Activated CD8-positive, alpha-beta T cell treated with anti-CD3 and anti-CD28 coated beads, Interleukin-2, amount 10 ng/mL, durations not matched to agents 7 days and 5 days (primary cell): Measurements from ENCODE around the gene TSHR. TPM values are rescaled to one million over a fixed set of nuclear protein-coding genes. Genes with fewer than 3 reads are reported as not detected.
"Not testable (repeated sequence)": the region's sequence is repeated elsewhere in the genome, so short reads cannot be mapped to it uniquely, and the experiment has no call there.

ENCODE experiments used
- ATAC-seq: fragments of 150-1000 bp; cut with Tn5 transposase; one replicate; pipeline ENCODE4 v1.10.0; 2021; ENCODE audit warnings: moderate library complexity
- CTCF ChIA-PET: fragments of 350-600 bp; sonication (Branson Sonifier 250); formaldehyde crosslinking; loops from one replicate; lab custom pipeline; 2021; ENCODE audit warnings: antibody characterized with exemption; lab: Charles Lee
- POLR2A ChIA-PET: fragments of 350-600 bp; sonication (Branson Sonifier 250); formaldehyde crosslinking; loops from one replicate; lab custom pipeline; 2021; ENCODE audit warnings: antibody characterized with exemption; lab: Charles Lee
- DNase-seq: peaks from one replicate; pipeline ENCODE4 v3.0.0-alpha.2; 2020
- H3K27ac Mint-ChIP-seq: one replicate; pipeline ENCODE4 v1.8.0; 2021; ENCODE audit warnings: mild to moderate bottlenecking, mixed read lengths
- H3K27me3 Mint-ChIP-seq: one replicate; pipeline ENCODE4 v1.8.0; 2021; ENCODE audit warnings: low read depth, mixed read lengths
- H3K36me3 Mint-ChIP-seq: one replicate; pipeline ENCODE4 v1.8.0; 2021; ENCODE audit warnings: low read depth, mixed read lengths
- H3K4me1 Mint-ChIP-seq: one replicate; pipeline ENCODE4 v1.8.0; 2021; ENCODE audit warnings: low read depth, mixed read lengths
- H3K4me3 Mint-ChIP-seq: one replicate; pipeline ENCODE4 v1.8.0; 2021; ENCODE audit warnings: mild to moderate bottlenecking, mixed read lengths
- H3K9me3 Mint-ChIP-seq: one replicate; pipeline ENCODE4 v1.8.0; 2022; ENCODE audit warnings: mixed read lengths; ENCODE audit not compliant: insufficient read depth
- total RNA-seq, 2 experiments: library from RNA; stranded (reverse); gene quantifications; one replicate each; pipeline ENCODE4 v1.2.3, GENCODE V29; 2021

Gene TSHR
- total RNA-seq, 2 experiments from 2014 or later, result not detected

- no peak for DNase-seq
- H3K27ac Mint-ChIP-seq, result no peak overlapping the region
- ChIA-PET POLR2A (no interaction called here), CTCF (interaction anchor here (1.0 kb wide), 1 partner anchor 218 kb away, joined by 4 read pairs; no protein-coding TSS in a partner anchor)
- peaks cover 23% of the 10 kb centered on the region for H3K27me3 Mint-ChIP-seq
- no peaks in the 10 kb centered on the region for H3K36me3 Mint-ChIP-seq
- H3K4me3 Mint-ChIP-seq, result no peak overlapping the region
- ATAC-seq, result no peak
- H3K4me1 Mint-ChIP-seq, result peaks cover 16% of the 10 kb centered on the region
- H3K9me3 Mint-ChIP-seq, result no peaks in the 10 kb centered on the region
Observed at GRCh38 chr14:80951491-80951890, 3.9 kb upstream of the TSHR start.

DNA sequence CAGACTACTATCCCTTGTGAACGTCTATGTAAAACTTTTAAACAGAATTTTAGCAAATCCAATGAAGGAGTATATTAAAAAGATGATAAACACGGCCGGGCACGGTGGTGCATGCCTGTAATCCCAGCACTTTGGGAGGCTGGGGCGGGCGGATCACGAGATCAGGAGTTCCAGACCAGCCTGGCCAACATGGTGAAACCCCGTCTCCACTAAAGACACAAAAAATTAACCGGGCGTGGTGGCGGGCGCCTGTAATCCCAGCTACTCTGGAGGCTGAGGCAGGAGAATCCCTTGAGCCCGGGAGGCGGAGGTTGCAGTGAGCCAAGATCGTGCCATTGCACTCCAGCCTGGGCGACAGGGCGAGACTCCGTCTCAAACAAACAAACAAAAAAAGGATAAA, 2.2 kb upstream of the TSHR start:
- POLR2A ChIA-PET, ATAC-seq: not testable (repeated sequence)

DNA sequence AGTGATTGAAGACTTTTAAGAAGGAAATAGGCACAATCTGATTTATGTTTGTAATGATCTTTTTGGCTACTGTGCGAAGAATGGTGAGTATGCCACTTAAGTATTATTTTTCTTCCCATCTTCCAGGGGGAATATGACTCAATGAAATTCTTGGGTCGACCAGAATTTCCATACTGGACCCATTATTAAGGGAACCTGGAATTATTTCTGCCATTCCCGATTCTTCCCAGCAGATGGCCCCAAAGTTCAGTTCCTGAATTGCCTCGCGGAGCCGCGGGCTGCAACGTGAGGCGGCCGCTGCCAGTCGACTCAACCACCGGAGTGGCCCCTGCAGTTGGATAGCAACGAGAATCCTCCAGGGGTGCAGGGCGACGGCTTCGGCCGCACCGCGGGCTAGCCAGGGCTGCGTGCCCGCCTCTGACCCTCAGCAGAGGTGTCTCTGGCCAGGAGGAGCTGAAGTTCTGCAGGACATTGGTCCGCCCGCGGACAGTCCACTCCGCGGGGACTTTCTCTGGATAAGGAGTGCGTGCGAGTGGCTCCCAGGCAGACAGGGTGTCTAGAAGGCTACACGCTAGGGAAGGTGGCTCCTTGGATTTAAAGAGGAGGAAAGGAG, 628 bp upstream of the TSHR start:
- DNase-seq (peak; percentile 79), ATAC-seq (peak; percentile 56)
- H3K36me3 Mint-ChIP-seq, result peaks cover 3% of the 10 kb centered on the region
- ChIA-PET POLR2A (interaction anchor here (1.0 to 1.6 kb wide), 4 partner anchors 13 to 216 kb away, joined by 3 to 8 read pairs (median 4); partner anchors contain the start of gene CEP128), CTCF (interaction anchor here (0.9 to 10.3 kb wide), 10 partner anchors 12 to 216 kb away, joined by 3 to 268 read pairs (median 12); partner anchors contain the start of gene CEP128)
- peak overlapping the region; percentile 71 for H3K27ac Mint-ChIP-seq
- peaks cover 23% of the 10 kb centered on the region for H3K27me3 Mint-ChIP-seq
- H3K4me1 Mint-ChIP-seq, result peaks cover 46% of the 10 kb centered on the region
- H3K4me3 Mint-ChIP-seq, result peak overlapping the region; percentile 78
- H3K9me3 Mint-ChIP-seq, result no peaks in the 10 kb centered on the region

More for the DNA sequence above, 2.2 kb upstream of the TSHR start:
- CTCF ChIA-PET, result interaction anchor here (3.2 to 10.3 kb wide), 3 partner anchors 24 to 217 kb away, joined by 21 to 268 read pairs (median 76); no protein-coding TSS in a partner anchor
- not testable (repeated sequence) for DNase-seq, H3K27ac Mint-ChIP-seq, H3K36me3 Mint-ChIP-seq, H3K9me3 Mint-ChIP-seq, H3K4me3 Mint-ChIP-seq
- H3K27me3 Mint-ChIP-seq, result peaks cover 24% of the 10 kb centered on the region
- peaks cover 30% of the 10 kb centered on the region for H3K4me1 Mint-ChIP-seq

DNA sequence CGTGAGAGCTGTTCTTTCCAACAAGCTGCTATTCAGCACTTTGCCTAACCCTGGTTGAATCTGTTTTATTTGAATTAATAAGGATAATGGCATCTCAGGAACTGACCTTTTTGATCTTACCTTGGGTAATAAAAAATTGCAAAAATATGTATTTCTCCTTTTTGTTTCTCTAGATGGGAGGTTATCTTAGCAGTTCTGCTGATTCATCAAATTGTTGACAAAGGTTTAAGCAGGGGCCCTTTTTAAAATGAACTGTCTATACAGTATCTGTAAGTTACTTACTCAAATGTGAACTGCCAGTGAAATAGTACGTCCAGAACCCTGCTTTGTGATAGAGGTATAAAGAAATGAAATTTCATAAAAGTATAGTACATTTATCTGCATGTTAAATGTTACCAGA, 681 bp downstream of the TSHR start:
- H3K27me3 Mint-ChIP-seq, result peaks cover 13% of the 10 kb centered on the region
- no peak for DNase-seq
- peaks cover 52% of the 10 kb centered on the region for H3K4me1 Mint-ChIP-seq
- H3K36me3 Mint-ChIP-seq, result peaks cover 3% of the 10 kb centered on the region
- ChIA-PET CTCF (interaction anchor here (1.0 to 10.3 kb wide), 12 partner anchors 14 to 509 kb away, joined by 3 to 268 read pairs (median 9); partner anchors contain the start of gene CEP128), POLR2A (interaction anchor here (0.5 to 1.6 kb wide), 3 partner anchors 14 to 214 kb away, joined by 3 to 6 read pairs (median 3); partner anchors contain the start of gene CEP128)
- no peaks in the 10 kb centered on the region for H3K9me3 Mint-ChIP-seq
- ATAC-seq, result no peak
- no peak overlapping the region for H3K4me3 Mint-ChIP-seq
- no peak overlapping the region for H3K27ac Mint-ChIP-seq

DNA sequence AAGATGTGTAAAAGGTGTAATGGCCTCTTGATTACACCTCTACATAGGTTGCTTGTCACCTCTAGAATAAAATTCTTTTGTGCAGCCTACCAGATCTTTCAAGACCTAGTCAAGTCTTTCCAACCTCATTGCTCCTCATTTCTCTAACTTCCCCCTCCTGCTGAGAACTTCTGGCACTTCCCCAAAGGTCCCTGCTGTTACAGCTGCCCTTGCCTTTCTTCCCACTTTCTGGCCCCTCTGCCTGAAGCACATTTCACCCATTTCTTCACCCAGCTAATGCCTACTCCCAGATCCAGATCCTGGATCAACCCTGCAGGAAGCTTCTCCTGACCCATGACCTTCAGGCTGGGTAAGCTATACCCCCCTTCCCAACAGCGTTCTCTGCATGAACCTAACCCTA, 1.5 kb downstream of the TSHR start:
- Mint-ChIP-seq H3K9me3 (no peaks in the 10 kb centered on the region), H3K4me3 (no peak overlapping the region), H3K4me1 (peaks cover 52% of the 10 kb centered on the region), H3K27me3 (peaks cover 8% of the 10 kb centered on the region), H3K36me3 (peaks cover 3% of the 10 kb centered on the region), H3K27ac (no peak overlapping the region)
- ATAC-seq (no peak), DNase-seq (no peak)
- ChIA-PET CTCF (interaction anchor here (0.6 to 10.3 kb wide), 8 partner anchors 15 to 508 kb away, joined by 3 to 268 read pairs (median 10); partner anchors contain the start of gene CEP128), POLR2A (interaction anchor here (0.9 to 1.3 kb wide), 2 partner anchors 14 to 16 kb away, joined by 3 to 4 read pairs; no protein-coding TSS in a partner anchor)

- POLR2A ChIA-PET, result interaction anchor here (0.9 to 1.3 kb wide), 2 partner anchors 15 to 17 kb away, joined by 3 to 4 read pairs; no protein-coding TSS in a partner anchor
- H3K4me1 Mint-ChIP-seq, result peaks cover 52% of the 10 kb centered on the region
- H3K9me3 Mint-ChIP-seq, result no peaks in the 10 kb centered on the region
- CTCF ChIA-PET, result interaction anchor here (1.2 to 10.3 kb wide), 5 partner anchors 20 to 507 kb away, joined by 3 to 268 read pairs (median 13); no protein-coding TSS in a partner anchor
- no peak overlapping the region for H3K4me3 Mint-ChIP-seq
- ATAC-seq, result no peak
- peaks cover 8% of the 10 kb centered on the region for H3K27me3 Mint-ChIP-seq
- peaks cover 3% of the 10 kb centered on the region for H3K36me3 Mint-ChIP-seq
- H3K27ac Mint-ChIP-seq, result no peak overlapping the region
- no peak for DNase-seq
Observed at GRCh38 chr14:80957613-80958012, 2.2 kb downstream of the TSHR start.

GRCh38 chr14:80958226-80958625, 2.8 kb downstream of the TSHR start:
- Mint-ChIP-seq H3K9me3 (no peaks in the 10 kb centered on the region), H3K4me3 (no peak overlapping the region), H3K27ac (no peak overlapping the region), H3K36me3 (peaks cover 3% of the 10 kb centered on the region), H3K27me3 (peaks cover 8% of the 10 kb centered on the region), H3K4me1 (peaks cover 52% of the 10 kb centered on the region)
- ChIA-PET CTCF (interaction anchor here (1.0 to 10.3 kb wide), 5 partner anchors 17 to 254 kb away, joined by 3 to 268 read pairs (median 4); no protein-coding TSS in a partner anchor), POLR2A (no interaction called here)
- ATAC-seq, result no peak
- no peak for DNase-seq

GRCh38 chr14:80958939-80959338, 3.5 kb downstream of the TSHR start:
- DNase-seq, result no peak
- Mint-ChIP-seq H3K4me3 (peak overlapping the region; percentile 49), H3K27ac (peak overlapping the region; percentile 70), H3K9me3 (no peaks in the 10 kb centered on the region), H3K4me1 (peaks cover 52% of the 10 kb centered on the region), H3K36me3 (peaks cover 3% of the 10 kb centered on the region), H3K27me3 (peaks cover 8% of the 10 kb centered on the region)
- ChIA-PET CTCF (interaction anchor here (0.7 to 10.3 kb wide), 9 partner anchors 9 to 253 kb away, joined by 3 to 268 read pairs (median 4); partner anchors contain the start of gene CEP128), POLR2A (interaction anchor here (0.6 to 2.1 kb wide), 7 partner anchors 15 to 211 kb away, joined by 3 to 8 read pairs (median 4); partner anchors contain the start of gene CEP128)
- no peak for ATAC-seq

GRCh38 chr14:80959496-80959895, 4.1 kb downstream of the TSHR start:
- peaks cover 3% of the 10 kb centered on the region for H3K36me3 Mint-ChIP-seq
- no peaks in the 10 kb centered on the region for H3K9me3 Mint-ChIP-seq
- CTCF ChIA-PET, result interaction anchor here (0.7 to 10.3 kb wide), 9 partner anchors 9 to 505 kb away, joined by 3 to 268 read pairs (median 4); partner anchors contain the start of gene CEP128

DNA sequence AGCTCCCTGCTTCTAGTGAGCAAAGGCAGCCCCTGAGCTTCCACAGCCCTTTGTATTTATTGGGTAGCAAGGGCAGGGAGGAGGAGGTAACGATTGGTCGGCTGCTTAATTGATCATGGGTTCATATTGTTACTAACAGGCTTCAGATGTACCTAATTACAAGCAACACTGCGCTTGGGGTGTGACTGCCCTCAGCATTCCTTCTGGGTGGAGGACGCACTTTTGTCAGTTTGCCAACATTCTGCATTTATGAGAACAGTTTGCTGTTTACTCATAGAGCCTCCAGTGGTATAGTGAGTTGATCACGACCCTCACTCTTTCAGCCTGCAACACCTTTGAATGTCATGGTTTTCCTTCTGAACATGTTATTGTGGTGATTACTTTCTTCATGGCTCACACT, 9.6 kb downstream of the TSHR start:
- Mint-ChIP-seq H3K9me3 (no peaks in the 10 kb centered on the region), H3K27me3 (peaks cover 18% of the 10 kb centered on the region), H3K36me3 (no peaks in the 10 kb centered on the region), H3K4me1 (peaks cover 4% of the 10 kb centered on the region), H3K27ac (no peak overlapping the region), H3K4me3 (no peak overlapping the region)
- ChIA-PET POLR2A (no interaction called here), CTCF (interaction anchor here (4.7 kb wide), 1 partner anchor 22 kb away, joined by 30 read pairs; no protein-coding TSS in a partner anchor)
- ATAC-seq (no peak), DNase-seq (no peak)

More at GRCh38 chr14:80959496-80959895, 4.1 kb downstream of the TSHR start:
- POLR2A ChIA-PET, result interaction anchor here (0.6 to 2.1 kb wide), 11 partner anchors 9 to 261 kb away, joined by 3 to 8 read pairs (median 3); partner anchors contain the start of gene CEP128
- H3K27me3 Mint-ChIP-seq, result peaks cover 8% of the 10 kb centered on the region
- ATAC-seq (peak; percentile 97), DNase-seq (peak; percentile 89)
- H3K4me3 Mint-ChIP-seq, result peak overlapping the region; percentile 49
- H3K4me1 Mint-ChIP-seq, result peaks cover 50% of the 10 kb centered on the region
- peak overlapping the region; percentile 70 for H3K27ac Mint-ChIP-seq

GRCh38 chr14:80973931-80974641, 18.7 kb downstream of the TSHR start:
- ChIA-PET POLR2A (interaction anchor here (0.7 kb wide), 1 partner anchor 12 kb away, joined by 3 read pairs; no protein-coding TSS in a partner anchor), CTCF (interaction anchor here (0.9 to 9.2 kb wide), 8 partner anchors 7 to 491 kb away, joined by 3 to 76 read pairs (median 4); partner anchors contain the start of gene TSHR)
- Mint-ChIP-seq H3K27me3 (peaks cover 33% of the 10 kb centered on the region), H3K4me1 (peaks cover 28% of the 10 kb centered on the region), H3K9me3 (no peaks in the 10 kb centered on the region), H3K36me3 (no peaks in the 10 kb centered on the region), H3K27ac (no peak overlapping the region), H3K4me3 (no peak overlapping the region)
- no peak for DNase-seq
- ATAC-seq, result peak; percentile 35
